Karpas-422 (cell line): ENCODE measurements around the gene GRM1. TPM values are rescaled to one million over a fixed set of nuclear protein-coding genes. Genes with fewer than 3 reads are reported as not detected.

Experiments
- DNase-seq: peaks from one replicate; pipeline ENCODE4 v3.0.0-alpha.2; 2015
- H2AFZ ChIP-seq: fragments of 200-600 bp; sonication (generic); 2 replicates; pipeline ENCODE4 v1.6.1; 2014; ENCODE audit warnings: antibody characterized with exemption, low read length, mixed read lengths
- H3K27ac ChIP-seq: fragments of 200-600 bp; sonication (generic); 2 replicates; pipeline ENCODE4 v1.5.1; 2014; ENCODE audit warnings: mild to moderate bottlenecking, low read length, moderate library complexity
- H3K27me3 ChIP-seq: fragments of 200-600 bp; sonication (generic); 2 replicates; pipeline ENCODE4 v1.6.1; 2014; ENCODE audit warnings: low read length, mixed read lengths
- H3K36me3 ChIP-seq: fragments of 200-600 bp; sonication (generic); 2 replicates; pipeline ENCODE4 v1.6.1; 2014; ENCODE audit warnings: low read length, mixed read lengths; ENCODE audit not compliant: insufficient read depth
- H3K4me1 ChIP-seq: fragments of 200-600 bp; sonication (generic); 2 replicates; pipeline ENCODE4 v1.6.1; 2014; ENCODE audit warnings: mild to moderate bottlenecking, low read length, mixed read lengths
- H3K4me2 ChIP-seq: fragments of 200-600 bp; sonication (generic); 2 replicates; pipeline ENCODE4 v1.6.1; 2014; ENCODE audit warnings: low read length, low read depth, mild to moderate bottlenecking; ENCODE audit not compliant: poor library complexity, severe bottlenecking
- H3K4me3 ChIP-seq: fragments of 200-600 bp; sonication (generic); 2 replicates; pipeline ENCODE4 v1.5.1; 2014; ENCODE audit warnings: mild to moderate bottlenecking, antibody characterized with exemption, low read length, mixed read lengths
- H3K79me2 ChIP-seq: fragments of 200-600 bp; sonication (generic); 2 replicates; pipeline ENCODE4 v1.6.1; 2014; ENCODE audit warnings: mild to moderate bottlenecking, low read length, mixed read lengths
- H3K9ac ChIP-seq: fragments of 200-600 bp; sonication (generic); 2 replicates; pipeline ENCODE4 v1.6.0; 2014; ENCODE audit warnings: low read length
- H3K9me2 ChIP-seq: fragments of 200-600 bp; sonication (generic), shearing (Covaris generic); replicated peaks from 2 replicates; pipeline ENCODE4 v1.6.0; 2014; ENCODE audit warnings: mild to moderate bottlenecking, low read length, moderate library complexity; ENCODE audit not compliant: insufficient read depth
- H3K9me3 ChIP-seq: fragments of 300-700, 200-600 bp; sonication (generic); 2 replicates; pipeline ENCODE4 v1.6.1; 2014; ENCODE audit warnings: low read length, mixed read lengths
- H4K20me1 ChIP-seq: fragments of 200-600 bp; sonication (generic); 2 replicates; pipeline ENCODE4 v1.6.1; 2014; ENCODE audit warnings: mild to moderate bottlenecking, antibody characterized with exemption, low read length, low read depth; ENCODE audit not compliant: insufficient read depth
- total RNA-seq: library from RNA; depleted of rRNA; stranded (reverse); fragments of >200 nt; shearing (Covaris generic); gene quantifications from 2 replicates; pipeline ENCODE4 v1.2.3, GENCODE V29; 2014; ENCODE audit warnings: low replicate concordance

GRM1 gene
- total RNA-seq, 1 experiment from 2014 or later = 1.2 TPM

GRCh38 chr6:146422789-146423375, 394.0 kb downstream of the GRM1 start:
- no peaks in the 10 kb centered on the region for H3K36me3 ChIP-seq
- H3K27ac ChIP-seq = no peak overlapping the region
- no peaks in the 10 kb centered on the region for H3K79me2 ChIP-seq
- H2AFZ ChIP-seq = no peak overlapping the region
- H3K9me2 ChIP-seq = no peaks in the 10 kb centered on the region
- peaks cover 5% of the 10 kb centered on the region; the same call in 1 of the 2 replicates for H3K4me1 ChIP-seq
- no peaks in the 10 kb centered on the region for H4K20me1 ChIP-seq
- H3K9me3 ChIP-seq = no peaks in the 10 kb centered on the region
- no peaks in the 10 kb centered on the region for H3K27me3 ChIP-seq
- no peak overlapping the region for H3K4me2 ChIP-seq
- no peak for DNase-seq
- no peak overlapping the region for H3K4me3 ChIP-seq
- H3K9ac ChIP-seq = no peak overlapping the region

GRCh38 chr6:146423452-146423851, 394.6 kb downstream of the GRM1 start:
- Histone ChIP-seq H3K4me1 (peaks cover 5% of the 10 kb centered on the region; the same call in 1 of the 2 replicates), H3K4me2 (no peak overlapping the region)
- no peak for DNase-seq

GRCh38 chr6:146426516-146426915, 397.7 kb downstream of the GRM1 start:
- no peaks in the 10 kb centered on the region for H3K4me1 ChIP-seq
- no peaks in the 10 kb centered on the region for H3K9me3 ChIP-seq
- H3K27me3 ChIP-seq = no peaks in the 10 kb centered on the region
- no peaks in the 10 kb centered on the region for H3K9me2 ChIP-seq
- H3K4me3 ChIP-seq = no peak overlapping the region
- H3K36me3 ChIP-seq = no peaks in the 10 kb centered on the region
- no peak overlapping the region for H2AFZ ChIP-seq
- no peak overlapping the region for H3K9ac ChIP-seq
- no peaks in the 10 kb centered on the region for H3K79me2 ChIP-seq
- no peak overlapping the region for H3K27ac ChIP-seq
- no peaks in the 10 kb centered on the region for H4K20me1 ChIP-seq
- no peak for DNase-seq
- no peak overlapping the region for H3K4me2 ChIP-seq

More at GRCh38 chr6:146423452-146423851, 394.6 kb downstream of the GRM1 start:
- H3K9ac ChIP-seq = no peak overlapping the region
- no peaks in the 10 kb centered on the region for H3K27me3 ChIP-seq
- H3K9me2 ChIP-seq = no peaks in the 10 kb centered on the region
- no peak overlapping the region for H3K4me3 ChIP-seq
- no peak overlapping the region for H2AFZ ChIP-seq
- H3K9me3 ChIP-seq = no peaks in the 10 kb centered on the region
- H3K79me2 ChIP-seq = no peaks in the 10 kb centered on the region
- no peak overlapping the region for H3K27ac ChIP-seq
- no peaks in the 10 kb centered on the region for H3K36me3 ChIP-seq
- no peaks in the 10 kb centered on the region for H4K20me1 ChIP-seq

GRCh38 chr6:146429831-146430230, 401.0 kb downstream of the GRM1 start:
- Histone ChIP-seq H4K20me1 (no peaks in the 10 kb centered on the region), H3K9me2 (no peaks in the 10 kb centered on the region), H3K27ac (no peak overlapping the region), H2AFZ (no peak overlapping the region), H3K9ac (no peak overlapping the region), H3K9me3 (no peaks in the 10 kb centered on the region), H3K27me3 (no peaks in the 10 kb centered on the region), H3K79me2 (no peaks in the 10 kb centered on the region), H3K4me1 (peaks cover 9% of the 10 kb centered on the region), H3K36me3 (no peaks in the 10 kb centered on the region), H3K4me3 (no peak overlapping the region), H3K4me2 (no peak overlapping the region)
- no peak for DNase-seq

GRCh38 chr6:146433881-146434731, 405.2 kb downstream of the GRM1 start:
- Histone ChIP-seq H3K79me2 (no peaks in the 10 kb centered on the region), H3K27me3 (no peaks in the 10 kb centered on the region), H4K20me1 (no peaks in the 10 kb centered on the region), H3K27ac (no peak overlapping the region), H3K4me3 (no peak overlapping the region), H3K36me3 (no peaks in the 10 kb centered on the region), H2AFZ (no peak overlapping the region), H3K9ac (no peak overlapping the region), H3K9me3 (no peaks in the 10 kb centered on the region), H3K4me2 (no peak overlapping the region), H3K9me2 (no peaks in the 10 kb centered on the region), H3K4me1 (peaks cover 9% of the 10 kb centered on the region)
- no peak for DNase-seq

- Histone ChIP-seq H3K9ac (no peak overlapping the region), H2AFZ (no peak overlapping the region), H3K4me3 (no peak overlapping the region), H4K20me1 (no peaks in the 10 kb centered on the region), H3K9me2 (no peaks in the 10 kb centered on the region), H3K4me2 (no peak overlapping the region), H3K27me3 (no peaks in the 10 kb centered on the region), H3K79me2 (no peaks in the 10 kb centered on the region), H3K9me3 (no peaks in the 10 kb centered on the region), H3K36me3 (no peaks in the 10 kb centered on the region), H3K4me1 (peaks cover 9% of the 10 kb centered on the region), H3K27ac (no peak overlapping the region)
- no peak for DNase-seq
These were observed 406.0 kb downstream of the GRM1 start for GRCh38 chr6:146434732-146435390.

- Histone ChIP-seq H4K20me1 (no peaks in the 10 kb centered on the region), H3K79me2 (no peaks in the 10 kb centered on the region), H3K27ac (no peak overlapping the region), H2AFZ (no peak overlapping the region), H3K9me2 (no peaks in the 10 kb centered on the region; the same call in 1 of the 2 replicates), H3K36me3 (no peaks in the 10 kb centered on the region), H3K4me2 (no peak overlapping the region), H3K27me3 (no peaks in the 10 kb centered on the region), H3K9me3 (no peaks in the 10 kb centered on the region), H3K4me3 (no peak overlapping the region), H3K4me1 (peaks cover 2% of the 10 kb centered on the region), H3K9ac (no peak overlapping the region)
- DNase-seq = no peak
These were observed 413.0 kb downstream of the GRM1 start for GRCh38 chr6:146441907-146442306.

GRCh38 chr6:146444189-146444588, 415.3 kb downstream of the GRM1 start:
- no peak overlapping the region for H3K9ac ChIP-seq
- H3K79me2 ChIP-seq = no peaks in the 10 kb centered on the region
- no peaks in the 10 kb centered on the region for H3K9me3 ChIP-seq
- no peaks in the 10 kb centered on the region for H4K20me1 ChIP-seq
- 0 out of 2 replicates have a peak overlapping the region, but pooled peaks have one; percentile 9 for H2AFZ ChIP-seq
- no peak overlapping the region for H3K4me2 ChIP-seq
- no peaks in the 10 kb centered on the region; the same call in 1 of the 2 replicates for H3K9me2 ChIP-seq
- DNase-seq = peak; percentile 57
- no peaks in the 10 kb centered on the region for H3K36me3 ChIP-seq
- no peaks in the 10 kb centered on the region for H3K27me3 ChIP-seq
- no peak overlapping the region for H3K4me3 ChIP-seq
- peaks cover 2% of the 10 kb centered on the region for H3K4me1 ChIP-seq
- no peak overlapping the region for H3K27ac ChIP-seq
